HepG2 (cell line): Measurements from ENCODE around the gene PPAN. TPM values are rescaled to one million over a fixed set of nuclear protein-coding genes. Genes with fewer than 3 reads are reported as not detected.

Experiments used
- ARNTL ChIP-seq: sonication (generic); formaldehyde crosslinking; IDR thresholded peaks from 2 replicates; pipeline ENCODE4 v1.4.0; 2020; ENCODE audit warnings: mild to moderate bottlenecking, missing genetic modification reagents
- LCORL ChIP-seq, 2 experiments: fragments of 450-650 bp in 1 of 2; sonication (generic) in 1 of 2; formaldehyde crosslinking in 1 of 2; IDR thresholded peaks; 2 replicates each; pipeline versions ENCODE4 v1.5.0 to v1.6.1; 2017 to 2020; ENCODE audit warnings: antibody characterized with exemption in 1 of 2, missing genetic modification reagents in 1 of 2
- MXD1 ChIP-seq: sonication (generic); formaldehyde crosslinking; IDR thresholded peaks from 2 replicates; pipeline ENCODE4 v1.4.0; 2020; ENCODE audit warnings: mild to moderate bottlenecking, missing genetic modification reagents
- NCOR1 ChIP-seq: fragments of 200-600 bp; sonication (generic); IDR thresholded peaks from 2 replicates; pipeline ENCODE4 v1.7.0; 2017; ENCODE audit warnings: antibody characterized with exemption, low read length, borderline replicate concordance
- NFIB ChIP-seq: sonication (generic); formaldehyde crosslinking; IDR thresholded peaks from 2 replicates; pipeline ENCODE4 v1.9.0; 2021; ENCODE audit warnings: missing genetic modification reagents, mild to moderate bottlenecking, borderline replicate concordance
- NR2C2 ChIP-seq: sonication (generic); formaldehyde crosslinking; IDR thresholded peaks from 2 replicates; pipeline ENCODE4 v1.4.0; 2020; ENCODE audit warnings: missing genetic modification reagents, mild to moderate bottlenecking, moderate library complexity, borderline replicate concordance
- NR2F1 ChIP-seq, 2 experiments: fragments of 450-650 bp in 1 of 2; formaldehyde crosslinking in 1 of 2; IDR thresholded peaks; 2 replicates each; pipeline versions ENCODE4 v1.5.0 to v1.6.1; 2016 to 2020; ENCODE audit warnings: mild to moderate bottlenecking in 1 of 2, missing compliant biosample characterization in 1 of 2, missing genetic modification reagents in 1 of 2, moderate library complexity in 1 of 2
- SATB2 ChIP-seq: sonication (generic); formaldehyde crosslinking; IDR thresholded peaks from 2 replicates; pipeline ENCODE4 v1.5.0; 2020; ENCODE audit warnings: missing genetic modification reagents
- ZBTB25 ChIP-seq: IDR thresholded peaks from 2 replicates; pipeline ENCODE4 v1.6.1; 2018; ENCODE audit warnings: missing genetic modification reagents
- ZFP36L1 ChIP-seq: sonication (generic); formaldehyde crosslinking; IDR thresholded peaks from 2 replicates; pipeline ENCODE4 v1.8.0; 2022; ENCODE audit warnings: mild to moderate bottlenecking, missing genetic modification reagents, moderate library complexity
- ZFP37 ChIP-seq: sonication (generic); formaldehyde crosslinking; IDR thresholded peaks from 2 replicates; pipeline ENCODE4 v1.4.0; 2020; ENCODE audit warnings: missing genetic modification reagents, borderline replicate concordance
- ZNF124 ChIP-seq: sonication (generic); formaldehyde crosslinking; IDR thresholded peaks from 2 replicates; pipeline ENCODE4 v1.4.0; 2020; ENCODE audit warnings: missing genetic modification reagents
- ZNF136 ChIP-seq: sonication (generic); formaldehyde crosslinking; IDR thresholded peaks from 2 replicates; pipeline ENCODE4 v1.8.1; 2022; ENCODE audit warnings: low read depth, mild to moderate bottlenecking, moderate library complexity, missing genetic modification reagents
- ZNF160 ChIP-seq: sonication (generic); formaldehyde crosslinking; IDR thresholded peaks from 2 replicates; pipeline ENCODE4 v1.8.0; 2022; ENCODE audit warnings: mild to moderate bottlenecking, inconsistent platforms, missing genetic modification reagents
- ZNF276 ChIP-seq: sonication (generic); formaldehyde crosslinking; IDR thresholded peaks from 2 replicates; pipeline ENCODE4 v1.4.0; 2020; ENCODE audit warnings: mild to moderate bottlenecking, low read depth, missing genetic modification reagents
- ZNF720 ChIP-seq: sonication (generic); formaldehyde crosslinking; IDR thresholded peaks from 2 replicates; pipeline ENCODE4 v1.4.0; 2020; ENCODE audit warnings: missing genetic modification reagents
- ZNF772 ChIP-seq: sonication (generic); formaldehyde crosslinking; IDR thresholded peaks from 2 replicates; pipeline ENCODE4 v1.5.0; 2020; ENCODE audit warnings: mild to moderate bottlenecking, missing genetic modification reagents
- ZSCAN25 ChIP-seq: sonication (generic); formaldehyde crosslinking; IDR thresholded peaks from 2 replicates; pipeline ENCODE4 v1.8.0; 2022; ENCODE audit warnings: mild to moderate bottlenecking, missing genetic modification reagents
- polyA plus RNA-seq, 8 experiments: library from polyadenylated mRNA; depleted of rRNA in 3 of 8; stranded (reverse) in 7 of 8; unstranded in 1 of 8; fragments of >200 nt; fragmentation: Illumina TruSeq in 4 of 8; extraction: Trizol in 4 of 8; gene quantifications; 2 replicates each; pipeline versions ENCODE4 v1.2.1 to v1.2.3, GENCODE V29; 2011 to 2016; ENCODE audit warnings: low read depth in 4 of 8, missing spikeins in 1 of 8, mixed read lengths in 1 of 8; ENCODE audit not compliant: insufficient read depth in 1 of 8
- total RNA-seq, 5 experiments: library from RNA; depleted of rRNA; stranded (reverse); fragments of >200 nt; fragmentation: Illumina TruSeq; extraction: Trizol; gene quantifications; 2 replicates each; pipeline ENCODE4 v1.2.3, GENCODE V29; 2016; ENCODE audit warnings: low read depth in 1 of 5
- TF ChIP-seq, protein P1 (sequence below), 2 experiments: sonication (generic) in 1 of 2; formaldehyde crosslinking in 1 of 2; IDR thresholded peaks; 2 replicates each; pipeline versions ENCODE4 v1.6.1 to v1.9.0; 2014 to 2022; ENCODE audit warnings: antibody characterized with exemption in 1 of 2, borderline replicate concordance in 1 of 2, inconsistent platforms in 1 of 2, low read depth in 1 of 2, missing genetic modification reagents in 1 of 2

Gene PPAN
- total and polyA plus RNA-seq, 2 of the 13 experiments (the other 11 are each of a cell fraction or from before 2014, with no cell fraction given): 36.2 to 41.9 TPM

GRCh38 chr19:10089801-10090375 lies 16.3 kb upstream of the PPAN start (continued):
- TF ChIP-seq NR2C2 (CRISPR knock-in tag): peak; percentile 80
- no peak for TF ChIP-seq MXD1 (CRISPR knock-in tag)
- TF ChIP-seq ZSCAN25: no peak
- no peak for TF ChIP-seq ZNF276 (CRISPR knock-in tag)
- no peak for TF ChIP-seq SATB2
- TF ChIP-seq, protein P1, sequence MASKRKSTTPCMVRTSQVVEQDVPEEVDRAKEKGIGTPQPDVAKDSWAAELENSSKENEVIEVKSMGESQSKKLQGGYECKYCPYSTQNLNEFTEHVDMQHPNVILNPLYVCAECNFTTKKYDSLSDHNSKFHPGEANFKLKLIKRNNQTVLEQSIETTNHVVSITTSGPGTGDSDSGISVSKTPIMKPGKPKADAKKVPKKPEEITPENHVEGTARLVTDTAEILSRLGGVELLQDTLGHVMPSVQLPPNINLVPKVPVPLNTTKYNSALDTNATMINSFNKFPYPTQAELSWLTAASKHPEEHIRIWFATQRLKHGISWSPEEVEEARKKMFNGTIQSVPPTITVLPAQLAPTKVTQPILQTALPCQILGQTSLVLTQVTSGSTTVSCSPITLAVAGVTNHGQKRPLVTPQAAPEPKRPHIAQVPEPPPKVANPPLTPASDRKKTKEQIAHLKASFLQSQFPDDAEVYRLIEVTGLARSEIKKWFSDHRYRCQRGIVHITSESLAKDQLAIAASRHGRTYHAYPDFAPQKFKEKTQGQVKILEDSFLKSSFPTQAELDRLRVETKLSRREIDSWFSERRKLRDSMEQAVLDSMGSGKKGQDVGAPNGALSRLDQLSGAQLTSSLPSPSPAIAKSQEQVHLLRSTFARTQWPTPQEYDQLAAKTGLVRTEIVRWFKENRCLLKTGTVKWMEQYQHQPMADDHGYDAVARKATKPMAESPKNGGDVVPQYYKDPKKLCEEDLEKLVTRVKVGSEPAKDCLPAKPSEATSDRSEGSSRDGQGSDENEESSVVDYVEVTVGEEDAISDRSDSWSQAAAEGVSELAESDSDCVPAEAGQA (IDR thresholded peaks at IDR 0.05; ENCODE audit: low read depth): no peak
- TF ChIP-seq, protein P1 (CRISPR knock-in tag; IDR thresholded peaks at IDR 0.05; ENCODE audit: borderline replicate concordance): no peak
- TF ChIP-seq ZNF124 (CRISPR knock-in tag): no peak
- TF ChIP-seq ARNTL (CRISPR knock-in tag): no peak
- no peak for TF ChIP-seq LCORL (IDR thresholded peaks at IDR 0.05)
- no peak for TF ChIP-seq LCORL (CRISPR knock-in tag; IDR thresholded peaks at IDR 0.05)
- TF ChIP-seq NCOR1: no peak
- TF ChIP-seq ZFP37 (CRISPR knock-in tag): no peak
- TF ChIP-seq ZFP36L1 (CRISPR knock-in tag): no peak
- no peak for TF ChIP-seq ZNF772 (CRISPR knock-in tag)
- no peak for TF ChIP-seq ZBTB25 (CRISPR knock-in tag)
- TF ChIP-seq NR2F1 (CRISPR knock-in tag; IDR thresholded peaks at IDR 0.05): peak; percentile 47 to 54; a peak in 2 of 4 replicates
- TF ChIP-seq ZNF720 (CRISPR knock-in tag): no peak
- no peak for TF ChIP-seq ZNF160 (CRISPR knock-in tag)
- no peak for TF ChIP-seq NFIB (CRISPR knock-in tag)
- TF ChIP-seq ZNF136 (CRISPR knock-in tag): no peak
